ENCODE measurements around the gene SLC25A10. TPM values are rescaled to one million over a fixed set of nuclear protein-coding genes. Genes with fewer than 3 reads are reported as not detected.

Gene SLC25A10
- total and polyA plus RNA-seq, 10 of the 15 experiments (the other 5 are each of a cell fraction or from before 2014, with no cell fraction given), result 0.11 to 72.7 (median 22.3) TPM

- TF ChIP-seq E4F1 (IDR thresholded peaks at IDR 0.05; ENCODE audit: borderline replicate concordance, partially characterized antibody) (no peak), ATF3 (IDR thresholded peaks at IDR 0.05; ENCODE audit: borderline replicate concordance, extremely low read depth, low read depth, low read length) (no peak), USF1 (IDR thresholded peaks at IDR 0.05; ENCODE audit: borderline replicate concordance, extremely low read length, insufficient read depth, low read depth, low read length) (no peak), TBL1XR1 (IDR thresholded peaks at IDR 0.05; ENCODE audit: low read depth, low read length) (no peak), ELK1 (IDR thresholded peaks at IDR 0.05; ENCODE audit: low read depth, low read length) (no peak), EGR1 (IDR thresholded peaks at IDR 0.05; ENCODE audit: borderline replicate concordance in 1 of 2, low read depth in 2 of 2, low read length in 2 of 2) (no peak), POLR2AphosphoS5 (IDR thresholded peaks at IDR 0.05; ENCODE audit: low read length) (no peak)
Measured at GRCh38 chr17:81695211-81695610, 16.9 kb upstream of the SLC25A10 start (continued).

Data from GM12878 (cell line).